ENCODE measurements around the gene ZFAND3. TPM values are rescaled to one million over a fixed set of nuclear protein-coding genes. Genes with fewer than 3 reads are reported as not detected.

The ZFAND3 gene
- total RNA-seq, 1 experiment from 2014 or later = 24.4 TPM

DNA sequence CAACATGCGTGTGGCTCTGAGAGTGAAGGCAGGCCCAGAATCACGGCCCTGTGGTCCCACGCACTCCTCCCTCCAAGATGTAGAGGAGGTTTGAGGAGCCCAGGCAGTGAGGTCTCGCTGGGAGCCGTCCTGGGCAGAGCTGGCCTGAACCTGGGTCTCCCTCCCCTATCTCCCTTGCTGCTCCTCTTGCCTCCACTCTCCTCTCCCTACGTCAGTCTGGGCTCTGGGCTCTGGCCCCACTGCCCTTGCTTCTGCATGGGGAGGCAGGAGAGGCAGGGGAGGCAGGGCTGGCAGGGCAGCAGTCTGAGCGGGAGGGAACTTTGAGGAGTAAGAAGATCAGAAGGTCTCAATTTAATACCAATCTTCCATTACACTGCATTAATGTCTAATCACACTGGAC, 375.1 kb downstream of the ZFAND3 start:
- no peak for DNase-seq (ENCODE audit: low read depth in 1 of 2, low spot score in 2 of 2)
- Histone ChIP-seq H3K27me3 (replicated peaks) (no peaks in the 10 kb centered on the region), H3K4me3 (no peak overlapping the region), H3K27ac (no peak overlapping the region), H3K9me3 (replicated peaks) (no peaks in the 10 kb centered on the region), H3K4me1 (replicated peaks) (no peaks in the 10 kb centered on the region), H3K36me3 (no peaks in the 10 kb centered on the region)

DNA sequence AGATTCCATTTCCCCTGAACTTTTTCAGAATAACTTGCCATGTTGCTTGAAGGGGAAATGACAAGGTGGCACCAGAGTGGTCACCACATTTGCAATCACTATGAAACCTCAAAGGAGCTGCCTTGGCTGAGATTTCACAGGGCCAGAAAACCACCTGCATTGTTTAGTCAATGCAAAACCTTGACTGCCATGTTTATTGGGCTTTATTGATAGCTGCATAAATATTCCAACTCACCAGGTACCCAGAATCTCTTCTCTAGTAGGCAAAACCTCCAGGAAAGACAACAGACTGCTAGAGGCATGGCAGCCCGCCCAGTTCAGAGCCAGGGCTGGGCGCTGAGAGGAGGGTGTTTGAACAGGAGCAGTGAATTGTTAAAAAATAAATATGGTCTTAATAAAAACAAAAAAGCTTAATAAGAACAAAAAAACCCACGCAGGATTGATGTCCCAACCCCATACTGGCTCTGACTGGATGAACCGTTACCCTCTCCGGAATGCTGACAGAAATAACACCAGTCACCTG, 375.6 kb downstream of the ZFAND3 start:
- Histone ChIP-seq H3K4me3 (no peak overlapping the region), H3K27me3 (replicated peaks) (no peaks in the 10 kb centered on the region), H3K36me3 (no peaks in the 10 kb centered on the region), H3K9me3 (replicated peaks) (no peaks in the 10 kb centered on the region), H3K27ac (no peak overlapping the region), H3K4me1 (replicated peaks) (no peaks in the 10 kb centered on the region)
- DNase-seq (ENCODE audit: low read depth in 1 of 2, low spot score in 2 of 2) = no peak

DNA sequence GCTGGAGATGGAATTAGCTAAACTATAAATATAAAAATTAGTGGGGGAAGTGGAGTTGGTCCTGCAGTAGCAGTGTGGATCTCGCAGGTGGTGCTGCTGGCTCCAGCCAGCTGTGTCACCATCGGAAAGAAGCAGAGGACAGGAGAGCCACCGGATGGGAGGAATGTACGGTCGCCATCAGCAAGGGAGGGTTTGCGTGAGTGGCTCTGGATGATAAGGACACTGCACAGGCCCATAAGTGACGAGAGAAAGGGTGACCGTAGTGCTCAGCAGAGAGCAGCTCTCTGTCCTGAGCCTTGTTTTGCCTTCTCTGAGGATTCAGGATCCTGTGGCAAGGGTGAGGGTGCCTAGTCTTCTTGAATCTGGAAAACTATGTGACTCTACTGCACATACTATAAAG, 378.7 kb downstream of the ZFAND3 start:
- Histone ChIP-seq H3K36me3 (no peaks in the 10 kb centered on the region), H3K4me1 (replicated peaks) (no peaks in the 10 kb centered on the region), H3K4me3 (no peak overlapping the region), H3K27ac (no peak overlapping the region), H3K27me3 (replicated peaks) (no peaks in the 10 kb centered on the region), H3K9me3 (replicated peaks) (no peaks in the 10 kb centered on the region)
- DNase-seq (ENCODE audit: low read depth in 1 of 2, low spot score in 2 of 2) = no peak

Other genes with a start within 250 kb of the ZFAND3 start
- gene MDGA1, start 121.8 kb upstream of the ZFAND3 start, total RNA-seq (2014; rRNA removed; shearing (Covaris generic)) = 1.5 and 2.2 TPM in 2 replicates

All from SJSA1 (cell line).